ENCODE data around the gene SRSF6.
"Not testable (repeated sequence)": the region's sequence is repeated elsewhere in the genome, so short reads cannot be mapped to it uniquely, and the experiment has no call there.

The SRSF6 gene

DNA sequence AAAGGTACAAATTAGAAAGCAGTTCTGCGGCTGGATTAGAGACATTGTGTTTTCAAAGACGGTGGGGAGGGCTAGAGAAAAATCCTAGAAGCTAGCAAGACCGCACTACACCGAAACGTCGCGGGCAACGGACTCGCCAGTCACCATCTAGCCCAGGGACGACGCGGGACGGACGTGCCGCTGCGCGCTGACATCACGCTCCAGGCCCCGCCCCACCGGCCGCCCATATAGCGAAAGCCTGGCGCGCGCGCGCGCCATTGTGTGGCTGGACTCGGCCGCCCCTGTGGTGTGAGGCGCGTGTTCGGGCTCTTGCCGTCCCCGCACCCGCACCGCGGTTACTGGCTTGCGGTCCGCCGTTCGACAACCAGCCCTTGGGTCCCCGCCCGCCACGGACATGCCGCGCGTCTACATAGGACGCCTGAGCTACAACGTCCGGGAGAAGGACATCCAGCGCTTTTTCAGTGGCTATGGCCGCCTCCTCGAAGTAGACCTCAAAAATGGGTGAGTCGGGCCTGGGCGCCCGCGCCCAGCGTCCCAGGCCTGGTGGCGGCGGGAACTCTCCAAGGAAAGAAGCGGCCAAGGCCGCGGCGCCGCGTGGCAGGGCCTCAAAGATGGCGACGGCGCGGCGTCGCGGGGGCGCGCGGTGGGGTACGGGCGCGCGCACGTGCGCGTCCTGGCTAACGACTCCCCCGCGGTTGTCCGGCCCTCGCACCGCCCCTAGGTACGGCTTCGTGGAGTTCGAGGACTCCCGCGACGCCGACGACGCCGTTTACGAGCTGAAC, at the start of gene SRSF6:
TSS of gene SRSF6 (plus strand) at position 257 of the 782 bp plus-strand sequence. CDS start at position 395, 138 bp downstream.
- DNase-seq: peak; percentile 96

DNA sequence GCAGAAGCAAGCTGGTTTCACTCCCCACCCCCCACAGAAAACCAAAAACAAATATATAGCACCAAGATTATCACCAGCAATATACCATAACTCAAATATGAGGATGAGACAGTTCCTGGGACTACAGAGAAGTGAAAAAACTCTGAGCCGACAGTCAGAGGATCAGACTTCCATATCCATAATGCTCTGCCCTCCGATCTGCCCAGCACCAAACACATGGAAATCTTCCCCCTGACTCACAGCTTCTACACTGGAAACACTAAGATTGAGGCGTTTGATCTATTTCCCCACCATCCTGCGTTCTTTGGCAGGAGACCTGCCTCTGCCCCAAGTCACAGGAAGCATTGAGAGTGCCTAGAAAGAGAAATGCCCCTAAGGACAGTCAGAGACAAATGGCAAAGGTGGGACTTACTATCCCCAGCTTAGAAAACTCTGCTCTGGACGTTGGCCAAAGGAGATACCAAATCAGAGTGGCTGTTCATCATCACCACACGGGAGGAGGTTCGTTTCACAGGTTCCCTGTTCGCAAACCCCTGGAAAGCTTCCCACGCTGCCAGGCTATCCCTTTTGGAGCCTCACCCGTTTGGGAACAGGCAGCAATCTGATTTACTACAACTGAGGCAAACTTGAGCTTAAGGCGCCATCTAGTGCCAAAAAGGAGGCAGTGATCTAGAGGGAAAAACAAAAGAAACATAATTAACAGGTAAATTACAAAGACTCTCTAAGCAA, 48.7 kb upstream of the SRSF6 start:
- no peak for DNase-seq

DNA sequence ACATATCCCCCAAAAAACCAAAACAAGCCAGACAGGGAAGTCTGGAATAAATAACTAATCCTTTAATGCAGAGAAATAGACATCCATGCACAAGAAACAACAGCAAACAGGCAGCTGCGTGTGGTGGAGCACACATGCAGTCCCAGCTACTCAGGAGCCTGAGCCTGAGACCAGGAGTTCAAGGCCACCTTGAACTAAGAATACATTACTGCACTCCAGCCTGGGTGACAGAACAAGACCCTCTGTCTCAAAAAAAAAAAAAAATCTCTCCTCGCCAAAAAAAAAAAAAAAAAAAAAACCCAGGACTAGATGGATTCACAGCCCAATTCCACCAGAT, 48.2 kb upstream of the SRSF6 start:
- no peak for DNase-seq

DNA sequence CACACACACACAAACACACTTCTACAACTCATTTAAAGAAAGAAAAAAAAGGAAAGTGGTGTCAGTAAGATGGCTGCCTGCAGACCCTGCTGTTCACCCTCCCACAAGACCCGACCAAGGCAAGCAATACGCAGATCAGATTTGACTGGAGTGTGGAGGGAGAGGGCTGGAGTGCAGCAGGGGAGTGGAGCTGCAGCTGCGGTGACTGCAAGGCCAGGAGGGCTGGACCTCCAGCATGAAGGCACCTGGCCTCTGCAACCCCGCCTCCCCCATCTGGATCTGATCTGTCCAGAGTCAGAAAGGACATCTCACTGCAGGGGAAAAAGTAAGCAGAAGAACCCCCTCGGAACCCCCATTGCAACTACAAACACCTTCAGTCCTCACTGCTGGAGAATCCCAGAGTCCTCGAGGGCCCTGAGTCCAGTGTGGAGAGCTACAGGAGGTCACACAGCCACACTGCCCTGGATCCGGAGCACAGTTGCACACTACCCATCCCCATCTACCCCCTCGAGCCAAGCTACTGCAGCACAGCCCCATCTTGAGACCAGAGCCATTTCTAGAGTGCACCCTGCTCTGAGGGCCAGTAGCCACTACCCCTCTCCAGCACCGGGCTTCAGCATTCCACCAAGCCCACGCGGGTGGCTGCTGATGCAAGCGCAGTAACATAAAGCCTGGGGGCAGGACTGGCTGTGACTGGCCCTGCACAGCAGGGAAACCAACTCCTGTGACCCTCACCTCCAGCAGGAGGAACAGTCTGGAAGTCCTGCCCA, 41.9 kb upstream of the SRSF6 start:
- DNase-seq: no peak

DNA sequence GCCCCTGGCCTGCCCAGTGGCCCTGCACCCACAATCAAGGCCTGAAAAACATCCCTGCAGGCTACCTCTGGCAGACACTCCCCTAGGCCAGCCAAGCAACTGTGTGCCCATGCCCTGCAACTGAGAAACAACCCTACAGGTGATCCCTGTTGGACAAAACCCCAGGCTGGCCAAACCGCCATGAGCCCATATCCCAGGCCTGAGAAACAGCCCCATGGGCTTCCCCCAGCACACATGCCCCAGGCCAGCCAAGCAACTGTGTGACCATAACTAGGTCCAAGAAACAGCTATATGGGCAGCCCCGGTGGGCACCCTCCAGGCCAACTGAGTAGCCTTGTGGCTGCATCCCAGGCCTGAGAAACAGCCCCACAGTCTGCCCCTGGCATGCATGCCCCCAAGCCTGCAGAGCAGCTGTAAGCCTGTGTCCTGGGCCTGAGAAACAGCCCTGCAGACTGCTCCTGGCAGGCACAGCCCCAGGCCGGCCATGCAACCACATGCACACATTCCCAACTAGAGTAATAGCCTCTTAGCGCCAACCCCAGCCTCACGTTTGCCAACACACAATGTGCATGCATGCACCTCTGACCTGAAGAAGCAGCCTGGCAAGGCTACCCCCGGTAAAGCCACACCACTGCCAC, 41.0 kb upstream of the SRSF6 start:
- no peak for DNase-seq

DNA sequence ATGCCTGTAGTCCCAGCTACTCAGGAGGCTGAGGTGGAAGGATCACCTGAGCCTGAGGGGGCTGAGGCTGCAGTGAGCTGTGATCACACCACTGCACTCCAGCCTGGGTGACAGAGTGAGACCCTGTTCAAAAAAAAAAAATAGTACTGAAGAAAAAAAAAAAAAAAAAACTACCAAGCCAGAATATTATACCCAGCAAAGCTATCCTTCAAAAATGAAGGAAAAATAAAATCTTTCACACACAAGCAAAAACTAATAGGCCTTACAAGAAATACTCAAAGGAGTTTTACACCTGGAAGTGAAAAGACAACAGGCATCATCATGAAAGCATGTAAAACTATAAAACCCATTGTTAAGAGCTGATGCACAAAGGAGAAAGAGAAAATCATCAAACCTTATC, 37.5 kb upstream of the SRSF6 start:
- no peak for DNase-seq

DNA sequence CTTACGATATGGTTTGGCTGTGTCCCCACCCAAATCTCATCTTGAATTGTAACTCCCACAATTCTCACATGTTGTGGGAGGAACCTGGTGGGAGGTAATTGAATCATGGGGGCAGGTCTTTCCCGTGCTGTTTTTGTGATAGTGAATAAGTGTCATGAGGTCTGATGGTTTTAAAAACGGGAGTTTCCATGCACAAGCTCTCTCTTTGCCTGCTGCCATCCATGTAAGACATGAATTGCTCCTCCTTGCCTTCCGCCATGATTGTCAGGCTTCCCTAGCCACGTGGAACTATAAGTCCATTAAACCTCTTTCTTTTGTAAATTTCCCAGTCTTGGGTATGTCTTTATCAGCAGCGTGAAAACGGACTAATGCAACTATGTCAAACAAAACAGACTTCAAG, 36.8 kb upstream of the SRSF6 start:
- DNase-seq: not testable (repeated sequence)

DNA sequence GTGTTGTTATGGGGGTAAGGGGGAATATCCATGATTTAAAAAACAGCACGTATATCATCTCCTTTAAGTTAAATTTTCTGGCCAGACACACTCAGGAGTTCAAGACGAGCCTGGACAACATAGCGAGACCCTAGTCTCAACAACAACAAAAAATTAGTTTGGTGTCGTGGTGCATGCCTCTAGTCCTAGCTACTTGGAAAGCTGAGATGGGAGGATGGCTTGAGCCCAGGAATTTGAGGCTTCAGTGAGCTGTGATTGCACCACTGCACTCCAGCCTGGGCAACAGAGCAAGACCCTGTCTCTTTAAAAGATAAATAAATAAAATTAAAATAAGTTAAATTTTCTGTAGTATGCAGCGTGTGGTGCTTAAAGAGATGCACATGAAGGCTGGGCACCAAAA, 31.5 kb upstream of the SRSF6 start:
- no peak for DNase-seq

DNA sequence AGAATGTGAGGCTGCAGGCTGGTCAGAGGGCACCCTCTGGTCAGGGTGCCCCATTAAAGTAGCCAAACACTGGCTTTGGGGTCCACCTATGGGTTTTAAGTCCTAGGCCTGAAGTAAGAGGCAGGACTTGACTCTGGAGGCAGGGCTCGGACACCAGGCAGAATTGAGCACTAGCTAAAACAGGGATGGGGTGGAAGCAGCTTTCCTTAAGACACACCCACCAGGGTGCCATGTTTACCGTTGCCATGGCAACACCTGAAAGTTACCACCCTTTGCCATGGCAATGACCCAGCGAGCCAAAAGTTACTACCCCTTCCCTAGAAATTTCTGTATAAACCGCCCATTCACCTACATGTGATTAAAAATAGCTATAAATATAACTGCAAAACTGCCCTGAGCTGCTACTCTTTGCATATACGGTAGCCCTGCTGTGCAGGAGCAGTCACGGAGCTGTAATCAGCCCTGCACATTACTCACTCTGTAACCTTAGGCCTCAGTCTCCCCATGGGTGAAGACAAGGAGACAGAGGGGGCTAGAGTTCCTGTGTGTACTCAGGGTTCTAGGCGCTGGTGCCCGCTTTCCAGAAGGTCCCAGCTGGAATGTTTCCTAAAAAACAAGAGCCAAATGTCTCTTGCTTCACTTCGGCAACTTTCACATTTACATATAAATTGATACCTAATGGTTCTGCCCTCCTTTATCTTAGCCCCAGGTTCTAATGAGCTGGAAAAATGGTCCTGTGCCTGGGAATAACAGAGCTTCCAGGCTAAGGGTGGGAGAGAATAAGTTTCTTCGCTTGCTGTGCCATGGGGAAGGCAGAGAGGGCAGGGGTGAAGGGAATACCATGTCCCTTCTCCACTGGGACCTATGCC, 27.2 kb upstream of the SRSF6 start:
- DNase-seq: no peak

DNA sequence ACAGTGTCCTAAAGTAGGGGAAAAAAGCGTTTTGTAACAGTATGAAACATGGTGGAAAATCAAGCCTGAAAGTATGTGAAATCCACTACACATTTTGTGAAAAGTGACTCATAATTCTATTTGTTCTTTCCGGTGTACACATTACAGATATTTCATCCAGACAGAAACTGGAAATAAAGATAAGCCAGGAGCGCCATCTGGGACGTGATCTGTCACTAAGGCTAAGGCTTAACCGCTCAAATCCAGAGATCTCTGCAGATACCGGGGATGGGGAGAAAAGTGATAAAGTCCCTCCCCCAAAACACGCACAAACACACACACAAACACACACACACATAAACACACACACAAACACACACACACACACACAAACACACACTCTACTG, 26.6 kb upstream of the SRSF6 start:
- no peak for DNase-seq

DNA sequence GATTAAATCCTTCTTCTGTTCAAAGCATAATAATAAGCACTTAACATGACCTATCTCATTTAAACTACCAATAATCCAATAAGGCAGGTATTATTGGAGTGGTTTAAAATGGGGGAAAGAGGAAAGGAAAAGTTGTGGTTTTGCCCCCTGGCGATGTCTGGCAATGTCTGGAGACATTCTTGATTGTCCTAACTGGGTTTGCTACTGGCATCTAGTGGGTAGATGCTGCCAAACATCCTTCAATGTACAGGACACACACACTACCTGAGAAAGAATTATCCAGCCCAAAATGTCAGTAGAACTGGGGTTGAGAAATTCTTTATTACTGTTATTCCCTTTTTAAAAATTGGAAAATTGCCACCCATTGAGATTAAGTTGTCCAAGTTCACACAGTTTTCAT, 25.2 kb upstream of the SRSF6 start:
- DNase-seq: no peak

DNA sequence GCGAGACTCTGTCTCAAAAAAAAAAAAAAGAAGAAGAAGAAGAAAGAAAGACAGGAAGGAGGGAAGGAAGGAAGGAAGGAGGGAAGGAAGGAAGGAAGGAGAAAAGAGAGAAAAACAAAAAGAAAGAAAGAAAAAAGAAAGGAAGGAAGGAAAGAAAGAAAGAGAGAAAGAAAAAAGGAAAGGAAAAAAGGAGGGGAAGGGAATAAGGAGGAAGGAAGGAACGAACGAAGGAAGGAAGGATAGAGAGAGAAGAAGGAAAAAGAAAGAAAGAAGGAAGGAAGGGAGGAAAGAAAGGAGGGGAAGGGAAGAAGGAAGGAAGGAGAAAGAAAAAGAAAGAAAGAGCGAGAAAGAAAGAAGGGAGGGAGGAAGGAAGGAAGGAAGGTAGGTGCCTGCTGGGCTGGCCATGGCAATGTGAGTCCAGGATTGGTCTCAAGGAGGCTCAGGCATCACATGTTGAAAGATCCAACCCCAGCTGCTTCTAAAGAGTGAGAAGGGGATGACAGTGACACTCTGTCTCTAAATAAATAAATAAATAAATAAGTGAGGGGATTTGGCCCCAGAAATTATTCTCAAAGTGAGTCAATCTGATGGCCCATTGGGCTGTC, 24.3 kb upstream of the SRSF6 start:
- DNase-seq: no peak

DNA sequence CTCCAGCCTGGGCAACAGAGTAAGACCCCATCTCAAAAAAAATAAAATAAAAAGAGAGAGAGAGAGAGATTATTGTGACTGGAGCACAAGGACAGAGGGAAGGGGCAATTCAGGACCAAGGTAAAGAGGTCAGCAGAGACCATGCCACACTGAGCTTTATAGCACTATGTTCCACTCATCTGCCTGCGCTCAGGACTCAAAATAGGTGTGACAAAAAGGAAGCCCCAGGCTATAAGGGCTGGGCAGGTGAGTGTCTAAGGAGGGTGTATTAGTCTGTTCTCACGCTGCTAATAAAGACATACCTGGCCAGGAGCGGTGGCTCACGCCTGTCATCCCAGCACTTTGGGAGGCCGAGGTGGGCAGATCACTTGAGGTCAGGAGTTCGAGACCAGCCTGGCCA, 23.1 kb upstream of the SRSF6 start:
- DNase-seq: no peak

DNA sequence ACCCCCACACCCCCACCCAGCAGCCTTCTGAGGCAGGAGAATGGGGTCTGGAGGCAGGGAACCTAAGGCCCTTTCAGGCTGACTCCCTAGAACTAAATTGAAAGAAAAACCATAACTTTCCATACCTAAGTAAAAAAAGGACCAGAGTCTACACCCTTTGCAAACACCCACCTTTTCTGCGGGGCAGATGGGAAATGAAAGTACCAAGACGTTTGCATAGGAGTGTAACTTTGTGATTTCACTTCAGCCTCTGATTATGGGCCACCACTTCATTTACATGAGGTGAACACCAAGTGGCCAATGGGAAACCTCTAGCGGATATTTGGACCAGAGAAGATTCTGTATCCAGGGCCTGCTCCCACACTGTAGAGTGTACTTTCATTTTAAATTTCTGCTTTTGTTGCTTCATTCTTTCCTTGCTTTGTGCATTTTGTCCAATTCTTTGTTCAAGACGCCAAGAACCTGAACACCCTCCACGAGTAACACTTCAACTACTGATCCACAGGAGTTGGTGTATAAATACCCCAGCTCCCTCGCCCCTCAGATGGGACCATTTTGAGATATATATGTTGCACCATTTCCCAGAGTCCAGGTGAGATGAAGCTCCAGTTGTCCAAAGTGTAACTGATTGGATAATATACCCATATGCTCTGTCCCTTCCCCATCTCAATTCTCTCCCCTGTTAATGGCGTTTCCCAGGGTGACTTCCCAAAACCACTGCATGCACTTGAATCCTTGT, 18.9 kb upstream of the SRSF6 start:
- no peak for DNase-seq

DNA sequence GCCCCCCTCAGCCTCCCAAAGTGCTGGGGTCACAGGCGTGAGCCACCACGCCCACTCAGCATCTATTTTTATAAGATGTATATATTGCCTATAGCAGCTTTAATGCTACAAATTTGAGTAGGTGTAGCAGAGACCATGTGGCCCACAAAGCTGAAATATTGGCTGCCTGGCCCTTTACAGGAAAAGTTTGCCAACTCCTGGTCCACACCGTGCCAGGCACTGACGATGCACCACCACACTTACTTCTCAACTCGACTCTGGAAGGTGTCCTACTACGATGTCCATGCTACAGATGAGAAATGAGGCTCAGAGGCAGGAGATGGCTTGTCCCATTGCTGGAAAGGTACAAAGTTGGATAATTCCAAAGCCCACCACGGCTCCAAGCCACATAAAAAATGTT, 17.2 kb upstream of the SRSF6 start:
- DNase-seq: no peak

DNA sequence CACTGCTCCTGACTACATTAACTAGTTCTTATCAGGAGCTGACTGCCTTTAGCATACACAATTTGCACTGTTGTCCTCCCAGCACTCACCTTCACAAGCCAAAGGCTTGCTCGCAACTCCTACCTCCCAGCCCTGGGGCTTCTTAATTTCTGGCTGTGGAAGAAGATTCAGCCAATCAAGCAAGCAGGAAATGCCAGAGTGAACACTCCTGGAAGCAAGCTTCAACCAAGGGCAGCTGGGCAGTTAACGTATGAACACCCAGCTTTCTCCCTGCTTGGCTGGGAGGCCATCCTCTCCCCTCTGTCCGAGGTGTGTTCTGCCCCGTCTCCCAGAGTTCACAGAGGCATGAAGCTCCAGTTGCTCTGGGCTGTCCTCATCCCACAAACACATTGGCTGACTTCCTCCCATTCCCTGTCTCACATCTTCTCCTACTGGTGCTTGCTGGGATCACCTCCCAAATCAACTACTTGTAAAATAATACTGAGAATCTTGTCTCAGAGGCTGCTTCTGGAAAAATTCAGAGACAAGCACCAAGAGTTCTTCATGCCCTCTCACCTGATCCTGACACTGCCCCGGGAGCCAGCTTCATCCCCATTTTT, 15.3 kb upstream of the SRSF6 start:
- no peak for DNase-seq

DNA sequence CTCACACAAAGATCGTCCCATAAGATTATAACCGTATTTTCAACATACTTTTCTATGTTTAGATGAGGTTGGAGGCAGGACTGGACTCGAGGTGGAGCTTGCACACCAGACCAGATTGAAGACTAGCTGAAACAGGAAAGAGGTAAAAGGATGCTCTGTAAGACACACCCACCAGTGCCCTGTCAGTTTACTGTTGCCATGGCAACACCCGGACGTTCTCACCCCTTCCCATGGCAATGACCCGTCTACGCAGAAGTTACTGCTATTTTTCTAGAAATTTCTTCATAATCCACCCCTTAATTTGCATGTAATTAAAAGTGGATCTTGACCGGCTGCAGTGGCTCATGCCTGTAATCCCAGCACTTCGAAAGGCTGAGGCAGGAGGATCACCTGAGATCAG, 13.6 kb upstream of the SRSF6 start:
- DNase-seq: no peak

DNA sequence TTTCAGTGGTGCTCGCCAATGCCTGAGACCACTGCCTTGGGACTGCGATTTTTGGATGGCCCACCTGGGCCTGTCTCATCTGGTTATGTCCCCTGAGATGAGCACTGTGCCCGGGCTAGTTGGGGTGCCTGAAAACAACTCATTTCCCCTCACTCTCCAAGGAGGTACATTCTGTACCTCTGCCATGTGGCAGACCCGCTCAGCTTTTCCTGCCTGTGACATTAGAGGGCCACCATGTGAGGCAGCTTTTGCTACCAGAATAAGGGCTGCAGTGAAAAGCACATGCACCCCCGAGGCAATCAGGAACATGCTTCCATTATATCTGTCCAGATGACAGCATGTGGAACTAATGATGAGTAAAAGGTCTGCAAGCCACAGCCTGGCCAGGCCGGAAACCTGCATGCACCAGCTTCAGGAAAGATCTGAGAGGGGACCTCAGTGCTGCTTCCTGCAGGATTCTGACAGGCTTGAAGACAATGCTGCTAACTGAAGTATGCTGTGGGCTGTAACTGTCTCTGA, 11.3 kb upstream of the SRSF6 start:
- no peak for DNase-seq

DNA sequence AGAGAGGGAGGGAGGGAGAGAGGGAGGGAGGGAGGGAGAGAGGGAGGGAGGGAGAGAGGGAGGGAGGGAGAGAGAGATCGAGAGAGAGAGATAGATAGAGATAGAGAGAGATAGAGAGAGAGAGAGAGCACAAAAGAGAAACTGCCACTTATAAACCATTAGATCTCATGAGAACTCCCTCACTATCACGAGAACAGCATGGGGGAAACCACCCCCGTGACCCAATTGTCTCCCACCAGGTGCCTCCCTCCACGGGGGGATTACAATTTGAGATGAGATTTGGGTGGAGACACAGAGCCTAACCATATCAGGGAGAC, 9.3 kb upstream of the SRSF6 start:
- not testable (repeated sequence) for DNase-seq

DNA sequence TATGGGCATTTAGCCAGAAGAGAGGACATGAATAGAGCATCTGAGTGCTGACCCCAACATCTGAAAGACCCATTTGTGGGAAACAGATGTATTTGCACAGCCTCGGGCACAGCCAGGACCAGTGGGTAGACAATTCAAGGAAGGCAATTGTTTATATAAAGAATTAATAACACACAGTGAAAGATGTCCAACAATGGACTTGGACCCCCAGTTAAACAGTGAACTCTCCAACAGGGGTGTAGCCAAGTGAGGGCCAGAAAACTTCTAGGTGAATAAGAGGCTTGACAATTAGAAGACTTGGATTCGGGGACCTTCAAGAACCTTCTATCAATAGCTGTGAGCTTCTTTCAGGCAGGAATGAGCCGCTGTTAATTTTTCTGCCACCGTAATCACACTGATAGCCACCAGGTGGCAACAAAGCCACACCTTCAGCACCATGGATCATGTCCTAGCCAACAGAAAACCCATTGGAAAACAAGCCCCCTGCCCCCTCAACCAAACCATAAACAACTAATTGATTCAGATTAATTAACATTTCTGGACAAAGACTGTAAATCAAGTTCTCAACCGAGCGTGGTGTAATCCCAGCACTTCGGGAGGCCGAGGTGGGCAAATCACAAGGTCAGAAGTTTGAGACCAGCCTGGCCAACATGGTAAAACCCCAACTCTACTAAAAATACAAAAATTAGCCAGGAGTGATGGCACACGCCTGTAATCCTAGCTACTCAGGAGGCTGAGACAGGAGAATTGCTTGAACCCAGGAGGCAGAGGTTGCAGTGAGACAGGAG, 8.8 kb upstream of the SRSF6 start:
- peak; percentile 30 for DNase-seq
